Measurements from ENCODE around the gene RGS1.

RGS1 gene

GRCh38 chr1:192575499-192576189, at the start of gene RGS1:
Gene RGS1 (plus strand): TSS chr1:192575773. CDS start chr1:192575793, 20 bp downstream.
- no peak for DNase-seq (ENCODE audit: low read depth)

- no peak for DNase-seq (ENCODE audit: low read depth)
Measured at GRCh38 chr1:192527111-192527795, 48.3 kb upstream of the RGS1 start.

- peak; percentile 24 for DNase-seq (ENCODE audit: low read depth)
Measured at GRCh38 chr1:192527950-192528349, 47.6 kb upstream of the RGS1 start.

- DNase-seq (ENCODE audit: low read depth): peak; percentile 17
Measured at GRCh38 chr1:192529031-192529755, 46.4 kb upstream of the RGS1 start.

- no peak for DNase-seq (ENCODE audit: low read depth)
Measured at GRCh38 chr1:192529811-192530210, 45.8 kb upstream of the RGS1 start.

- peak; percentile 45 for DNase-seq (ENCODE audit: low read depth)
Measured at GRCh38 chr1:192530254-192530653, 45.3 kb upstream of the RGS1 start.

GRCh38 chr1:192531037-192531703, 44.4 kb upstream of the RGS1 start:
- DNase-seq (ENCODE audit: low read depth): peak; percentile 94

GRCh38 chr1:192534666-192535065, 40.9 kb upstream of the RGS1 start:
- no peak for DNase-seq (ENCODE audit: low read depth)

GRCh38 chr1:192535916-192536664, 39.5 kb upstream of the RGS1 start:
- no peak for DNase-seq (ENCODE audit: low read depth)

- DNase-seq (ENCODE audit: low read depth): no peak
Measured at GRCh38 chr1:192538407-192539296, 36.9 kb upstream of the RGS1 start.

GRCh38 chr1:192539297-192540092, 36.1 kb upstream of the RGS1 start:
- DNase-seq (ENCODE audit: low read depth): peak; percentile 93

- DNase-seq (ENCODE audit: low read depth): no peak
Measured at GRCh38 chr1:192543445-192543844, 32.1 kb upstream of the RGS1 start.

GRCh38 chr1:192545896-192546521, 29.6 kb upstream of the RGS1 start:
- peak; percentile 41 for DNase-seq (ENCODE audit: low read depth)

- DNase-seq (ENCODE audit: low read depth): no peak
Measured at GRCh38 chr1:192546596-192547190, 28.9 kb upstream of the RGS1 start.

- DNase-seq (ENCODE audit: low read depth): no peak
Measured at GRCh38 chr1:192547501-192547900, 28.1 kb upstream of the RGS1 start.

GRCh38 chr1:192549937-192550336, 25.6 kb upstream of the RGS1 start:
- DNase-seq (ENCODE audit: low read depth): no peak

- DNase-seq (ENCODE audit: low read depth): peak; percentile 89
Measured at GRCh38 chr1:192550922-192551534, 24.5 kb upstream of the RGS1 start.

- DNase-seq (ENCODE audit: low read depth): no peak
Measured at GRCh38 chr1:192552760-192553191, 22.8 kb upstream of the RGS1 start.

Measured in ELR (cell line).